Measurements from ENCODE around the gene ARHGAP40.

GRCh38 chr20:38673261-38673660 is 71.7 kb downstream of the ARHGAP40 start:
- TF ChIP-seq OVOL3 (tag by site-specific recombination; IDR thresholded peaks at IDR 0.05), result no peak
- no peak for TF ChIP-seq ZNF501 (tag by site-specific recombination; IDR thresholded peaks at IDR 0.05)
